HepG2 (cell line): ENCODE measurements around the gene GUK1. TPM values are rescaled to one million over a fixed set of nuclear protein-coding genes. Genes with fewer than 3 reads are reported as not detected.

Experiments used
- ARNT ChIP-seq: fragments of 450-650 bp; IDR thresholded peaks from 2 replicates; pipeline ENCODE4 v1.6.1; 2017
- CEBPG ChIP-seq: IDR thresholded peaks from 2 replicates; pipeline ENCODE4 v1.6.1; 2016
- CENPX ChIP-seq: sonication (generic); formaldehyde crosslinking; IDR thresholded peaks from 2 replicates; pipeline ENCODE4 v1.9.0; 2021; ENCODE audit warnings: mild to moderate bottlenecking, missing genetic modification reagents, moderate library complexity
- EP300 ChIP-seq, 3 experiments: sonication (generic) in 1 of 3; formaldehyde crosslinking in 1 of 3; IDR thresholded peaks; 2 replicates each; pipeline versions ENCODE4 v1.5.1 to v1.6.1; 2011 to 2020; ENCODE audit warnings: low read depth in 2 of 3, low read length in 2 of 3, borderline replicate concordance in 1 of 3, improper control_type of control experiment in 1 of 3, mild to moderate bottlenecking in 1 of 3, missing genetic modification reagents in 1 of 3, moderate library complexity in 1 of 3
- ETV5 ChIP-seq: IDR thresholded peaks from 2 replicates; pipeline ENCODE4 v1.6.1; 2018; ENCODE audit warnings: missing biosample characterization, missing genetic modification reagents, inconsistent platforms, borderline replicate concordance
- FIP1L1 ChIP-seq: fragments of 200-400 bp; formaldehyde crosslinking; IDR thresholded peaks from 2 replicates; pipeline ENCODE4 v1.6.1; 2018; ENCODE audit warnings: low read depth, mild to moderate bottlenecking, low read length, moderate library complexity, borderline replicate concordance; ENCODE audit not compliant: insufficient read depth
- FOXP1 ChIP-seq, 2 experiments: fragments of 450-650 bp in 1 of 2; IDR thresholded peaks; 2 replicates each; pipeline ENCODE4 v1.6.1; 2017 to 2018; ENCODE audit warnings: antibody characterized with exemption in 1 of 2
- GATAD2A ChIP-seq: IDR thresholded peaks from 2 replicates; pipeline ENCODE4 v1.6.1; 2016
- HMG20A ChIP-seq: IDR thresholded peaks from 2 replicates; pipeline ENCODE4 v1.6.1; 2016; ENCODE audit warnings: borderline replicate concordance
- IKZF4 ChIP-seq: sonication (generic); formaldehyde crosslinking; IDR thresholded peaks from 2 replicates; pipeline ENCODE4 v1.5.1; 2020; ENCODE audit warnings: borderline replicate concordance, mild to moderate bottlenecking, low read depth, missing genetic modification reagents; ENCODE audit errors: not compliant biosample characterization
- MED1 ChIP-seq: sonication (generic); formaldehyde crosslinking; IDR thresholded peaks from 2 replicates; pipeline ENCODE4 v1.4.0; 2020; ENCODE audit warnings: missing genetic modification reagents
- MYPOP ChIP-seq: sonication (generic); formaldehyde crosslinking; IDR thresholded peaks from 2 replicates; pipeline ENCODE4 v1.8.1; 2023; ENCODE audit warnings: mild to moderate bottlenecking, moderate library complexity, missing genetic modification reagents
- NCOA2 ChIP-seq: sonication (generic); formaldehyde crosslinking; IDR thresholded peaks from 2 replicates; pipeline ENCODE4 v1.8.0; 2022; ENCODE audit warnings: inconsistent platforms
- NFKB2 ChIP-seq: sonication (generic); formaldehyde crosslinking; IDR thresholded peaks from 2 replicates; pipeline ENCODE4 v1.4.0; 2020; ENCODE audit warnings: missing genetic modification reagents, borderline replicate concordance
- NR2C2 ChIP-seq: sonication (generic); formaldehyde crosslinking; IDR thresholded peaks from 2 replicates; pipeline ENCODE4 v1.4.0; 2020; ENCODE audit warnings: missing genetic modification reagents, mild to moderate bottlenecking, moderate library complexity, borderline replicate concordance
- PRDM4 ChIP-seq: sonication (generic); formaldehyde crosslinking; IDR thresholded peaks from 2 replicates; pipeline ENCODE4 v1.9.0; 2021; ENCODE audit warnings: missing genetic modification reagents, borderline replicate concordance
- SOX13 ChIP-seq, 3 experiments: fragments of 450-650 bp in 1 of 3; sonication (generic) in 1 of 3; formaldehyde crosslinking in 1 of 3; IDR thresholded peaks in 2 of 3; conservative IDR thresholded peaks in 1 of 3; 2 replicates each; pipeline versions ENCODE4 v1.5.0 to v1.6.1; 2016 to 2020; ENCODE audit warnings: antibody characterized with exemption in 1 of 3, mild to moderate bottlenecking in 1 of 3, missing compliant biosample characterization in 1 of 3, missing genetic modification reagents in 1 of 3, moderate library complexity in 1 of 3
- THRA ChIP-seq: sonication (generic); formaldehyde crosslinking; IDR thresholded peaks from 2 replicates; pipeline ENCODE4 v1.4.0; 2020; ENCODE audit warnings: missing genetic modification reagents, borderline replicate concordance
- ZFX ChIP-seq: sonication (generic); formaldehyde crosslinking; IDR thresholded peaks from 2 replicates; pipeline ENCODE4 v1.4.0; 2020; ENCODE audit warnings: mild to moderate bottlenecking, low read depth, missing genetic modification reagents, moderate library complexity
- ZFY ChIP-seq: sonication (generic); formaldehyde crosslinking; IDR thresholded peaks from 2 replicates; pipeline ENCODE4 v1.4.0; 2020; ENCODE audit warnings: missing genetic modification reagents
- ZNF414 ChIP-seq: sonication (generic); formaldehyde crosslinking; IDR thresholded peaks from 2 replicates; pipeline ENCODE4 v1.5.0; 2020; ENCODE audit warnings: missing genetic modification reagents
- ZNF800 ChIP-seq: sonication (generic); formaldehyde crosslinking; IDR thresholded peaks from 2 replicates; pipeline ENCODE4 v1.4.0; 2020; ENCODE audit warnings: missing genetic modification reagents
- polyA plus RNA-seq, 8 experiments: library from polyadenylated mRNA; depleted of rRNA in 3 of 8; stranded (reverse) in 7 of 8; unstranded in 1 of 8; fragments of >200 nt; fragmentation: Illumina TruSeq in 4 of 8; extraction: Trizol in 4 of 8; gene quantifications; 2 replicates each; pipeline versions ENCODE4 v1.2.1 to v1.2.3, GENCODE V29; 2011 to 2016; ENCODE audit warnings: low read depth in 4 of 8, missing spikeins in 1 of 8, mixed read lengths in 1 of 8; ENCODE audit not compliant: insufficient read depth in 1 of 8
- total RNA-seq, 5 experiments: library from RNA; depleted of rRNA; stranded (reverse); fragments of >200 nt; fragmentation: Illumina TruSeq; extraction: Trizol; gene quantifications; 2 replicates each; pipeline ENCODE4 v1.2.3, GENCODE V29; 2016; ENCODE audit warnings: low read depth in 1 of 5

Gene GUK1
- total and polyA plus RNA-seq, 2 of the 13 experiments (the other 11 are each of a cell fraction or from before 2014, with no cell fraction given) = 116 to 154 TPM

- TF ChIP-seq CENPX (CRISPR knock-in tag) (no peak), MED1 (CRISPR knock-in tag) (peak; percentile 50), ZFY (CRISPR knock-in tag) (no peak), THRA (CRISPR knock-in tag) (0 out of 2 replicates have a peak, but pooled peaks have one; percentile 27), PRDM4 (no peak), ARNT (no peak), NCOA2 (peak; percentile 87), SOX13 (IDR thresholded peaks at IDR 0.05) (no peak), SOX13 (CRISPR knock-in tag; conservative IDR thresholded peaks at IDR 0.05 in 1 of 2, IDR thresholded peaks at IDR 0.05 in 1 of 2) (peak in 1 of 2 experiments; percentile 70; a peak in 1 of 4 replicates), ZNF800 (no peak), EP300 (IDR thresholded peaks at IDR 0.05; ENCODE audit: low read depth in 2 of 2, low read length in 2 of 2) (peak; percentile 33 to 41; a peak in 1 of 4 replicates), EP300 (CRISPR knock-in tag; IDR thresholded peaks at IDR 0.05; ENCODE audit: borderline replicate concordance) (no peak), ZNF414 (no peak), ZFX (CRISPR knock-in tag) (no peak), HMG20A (peak; percentile 42; the same call in 1 of the 2 replicates), NR2C2 (CRISPR knock-in tag) (peak; percentile 36; the same call in 1 of the 2 replicates), FIP1L1 (no peak), CEBPG (CRISPR knock-in tag) (peak; percentile 47; the same call in 1 of the 2 replicates), FOXP1 (IDR thresholded peaks at IDR 0.05) (no peak), FOXP1 (CRISPR knock-in tag; IDR thresholded peaks at IDR 0.05) (peak; percentile 33; the same call in 1 of the 2 replicates), NFKB2 (CRISPR knock-in tag) (no peak), IKZF4 (no peak), MYPOP (CRISPR knock-in tag) (no peak; the same call in 1 of the 2 replicates), GATAD2A (CRISPR knock-in tag) (peak; percentile 47; the same call in 1 of the 2 replicates), ETV5 (CRISPR knock-in tag) (no peak)
Measured at GRCh38 chr1:228114827-228115226, 25.3 kb upstream of the GUK1 start (continued).
